H1 (cell line): Measurements from ENCODE around the gene CBR3. TPM values are rescaled to one million over a fixed set of nuclear protein-coding genes. Genes with fewer than 3 reads are reported as not detected.

ENCODE experiments used
- PHF8 ChIP-seq: fragments of 200-600 bp; sonication (generic); conservative IDR thresholded peaks from 2 replicates; pipeline ENCODE4 v1.7.1; 2012; ENCODE audit warnings: low read depth, mild to moderate bottlenecking, inconsistent platforms, low read length, moderate library complexity
- TBP ChIP-seq: IDR thresholded peaks from 2 replicates; pipeline ENCODE4 v1.6.1; 2011; ENCODE audit warnings: low read depth, low read length, improper control_type of control experiment
- USF2 ChIP-seq: IDR thresholded peaks from 2 replicates; pipeline ENCODE4 v1.6.1; 2011; ENCODE audit warnings: low read length, improper control_type of control experiment
- polyA plus RNA-seq, 7 experiments: library from polyadenylated mRNA; depleted of rRNA in 3 of 7; stranded (reverse) in 5 of 7; unstranded in 2 of 7; fragments of >200 nt in 5 of 7; fragments of 200-250 nt in 2 of 7; gene quantifications; 1 replicate in 5 of 7; 2 replicates in 1 of 7; 4 replicates in 1 of 7; pipeline versions ENCODE4 v1.2.1 to v1.2.3, GENCODE V29; 2011 to 2013; ENCODE audit warnings: missing spikeins in 2 of 7, mixed read lengths in 2 of 7
- total RNA-seq: library from RNA; stranded (reverse); fragmentation: NEBNext Ultra II Directional; extraction: Animal tissue kit (Norgen Biotek cat#: 25700); gene quantifications from 2 replicates; pipeline ENCODE4 v1.2.1, GENCODE V29; 2021

CBR3 gene
- total and polyA plus RNA-seq, 2 of the 8 experiments (the other 6 are each of a cell fraction or from before 2014, with no cell fraction given): 1.2 to 4.3 TPM

- TF ChIP-seq USF2 (no peak), TBP (peak; percentile 37; the same call in 1 of the 2 replicates), PHF8 (peak; percentile 70)
Observed at GRCh38 chr21:36156815-36157670, 22.2 kb downstream of the CBR3 start, which contains the start of gene DOP1B (continued).
